Stimulated activated naive CD8-positive, alpha-beta T cell treated with anti-CD3 and anti-CD28 coated beads, Interleukin-15, Interleukin-2, amounts not matched to agents 100 ng/mL and 50 ng/mL, for 24 hours (primary cell): ENCODE results near the gene AIFM3.
A peak's percentile ranks its signal among the peaks of the same experiment; 100 is the strongest.
"Not testable (repeated sequence)": the region's sequence is repeated elsewhere in the genome, so short reads cannot be mapped to it uniquely, and the experiment has no call there.

Experiments
- H3K27ac Mint-ChIP-seq: one replicate; pipeline ENCODE4 v1.8.0; 2021; ENCODE audit warnings: mild to moderate bottlenecking, mixed read lengths
- H3K27me3 Mint-ChIP-seq: one replicate; pipeline ENCODE4 v1.8.0; 2021; ENCODE audit warnings: mixed read lengths
- H3K36me3 Mint-ChIP-seq: one replicate; pipeline ENCODE4 v1.8.0; 2021; ENCODE audit warnings: low read depth, mixed read lengths
- H3K4me1 Mint-ChIP-seq: one replicate; pipeline ENCODE4 v1.8.0; 2021; ENCODE audit warnings: low read depth, mixed read lengths
- H3K4me3 Mint-ChIP-seq: one replicate; pipeline ENCODE4 v1.8.0; 2021; ENCODE audit warnings: mild to moderate bottlenecking, mixed read lengths
- H3K9me3 Mint-ChIP-seq: one replicate; pipeline ENCODE4 v1.8.0; 2021; ENCODE audit warnings: mixed read lengths

AIFM3 gene

GRCh38 chr22:20959578-20960461, 7.2 kb upstream of the AIFM3 start:
- Mint-ChIP-seq H3K27ac (no peak overlapping the region), H3K36me3 (no peaks in the 10 kb centered on the region), H3K27me3 (peaks cover 28% of the 10 kb centered on the region), H3K4me3 (no peak overlapping the region), H3K4me1 (peaks cover 26% of the 10 kb centered on the region), H3K9me3 (no peaks in the 10 kb centered on the region)

- Mint-ChIP-seq H3K27ac (no peak overlapping the region), H3K4me3 (no peak overlapping the region), H3K27me3 (peaks cover 28% of the 10 kb centered on the region), H3K4me1 (peaks cover 26% of the 10 kb centered on the region), H3K9me3 (no peaks in the 10 kb centered on the region), H3K36me3 (no peaks in the 10 kb centered on the region)
These were observed 6.4 kb upstream of the AIFM3 start for GRCh38 chr22:20960609-20961008.

- H3K36me3 Mint-ChIP-seq: no peaks in the 10 kb centered on the region
- H3K4me3 Mint-ChIP-seq: no peak overlapping the region
- no peak overlapping the region for H3K27ac Mint-ChIP-seq
- no peaks in the 10 kb centered on the region for H3K9me3 Mint-ChIP-seq
- H3K4me1 Mint-ChIP-seq: peaks cover 20% of the 10 kb centered on the region
- H3K27me3 Mint-ChIP-seq: peaks cover 21% of the 10 kb centered on the region
These were observed 4.5 kb upstream of the AIFM3 start for GRCh38 chr22:20962491-20962945.

GRCh38 chr22:20963201-20964052, 3.6 kb upstream of the AIFM3 start:
- Mint-ChIP-seq H3K9me3 (no peaks in the 10 kb centered on the region), H3K4me1 (peaks cover 15% of the 10 kb centered on the region), H3K4me3 (no peak overlapping the region), H3K27ac (no peak overlapping the region), H3K36me3 (no peaks in the 10 kb centered on the region), H3K27me3 (peaks cover 14% of the 10 kb centered on the region)

GRCh38 chr22:20964090-20964798, 2.8 kb upstream of the AIFM3 start:
- Mint-ChIP-seq H3K4me3 (peak overlapping the region; percentile 66), H3K27me3 (peaks cover 14% of the 10 kb centered on the region), H3K27ac (no peak overlapping the region), H3K36me3 (no peaks in the 10 kb centered on the region), H3K4me1 (peaks cover 16% of the 10 kb centered on the region), H3K9me3 (no peaks in the 10 kb centered on the region)

- Mint-ChIP-seq H3K27ac (no peak overlapping the region), H3K36me3 (no peaks in the 10 kb centered on the region), H3K4me1 (peaks cover 16% of the 10 kb centered on the region), H3K9me3 (no peaks in the 10 kb centered on the region), H3K4me3 (peak overlapping the region; percentile 66), H3K27me3 (peaks cover 14% of the 10 kb centered on the region)
These were observed 2.3 kb upstream of the AIFM3 start for GRCh38 chr22:20964799-20965103.

- no peaks in the 10 kb centered on the region for H3K9me3 Mint-ChIP-seq
These were observed 1.8 kb upstream of the AIFM3 start for GRCh38 chr22:20965104-20965887.

GRCh38 chr22:20965888-20966855, 883 bp upstream of the AIFM3 start:
- H3K4me1 Mint-ChIP-seq: peaks cover 16% of the 10 kb centered on the region
- peaks cover 10% of the 10 kb centered on the region for H3K27me3 Mint-ChIP-seq
- H3K4me3 Mint-ChIP-seq: no peak overlapping the region
- H3K9me3 Mint-ChIP-seq: no peaks in the 10 kb centered on the region
- H3K36me3 Mint-ChIP-seq: no peaks in the 10 kb centered on the region
- no peak overlapping the region for H3K27ac Mint-ChIP-seq

More at GRCh38 chr22:20965104-20965887, 1.8 kb upstream of the AIFM3 start:
- H3K27me3 Mint-ChIP-seq: peaks cover 10% of the 10 kb centered on the region
- H3K36me3 Mint-ChIP-seq: no peaks in the 10 kb centered on the region
- peaks cover 16% of the 10 kb centered on the region for H3K4me1 Mint-ChIP-seq
- no peak overlapping the region for H3K27ac Mint-ChIP-seq
- H3K4me3 Mint-ChIP-seq: peak overlapping the region; percentile 7

- H3K4me1 Mint-ChIP-seq: peaks cover 10% of the 10 kb centered on the region
- no peak overlapping the region for H3K27ac Mint-ChIP-seq
- H3K27me3 Mint-ChIP-seq: peaks cover 10% of the 10 kb centered on the region
- no peaks in the 10 kb centered on the region for H3K36me3 Mint-ChIP-seq
- H3K4me3 Mint-ChIP-seq: no peak overlapping the region
- H3K9me3 Mint-ChIP-seq: no peaks in the 10 kb centered on the region
These were observed 699 bp downstream of the AIFM3 start for GRCh38 chr22:20967697-20968211.

- no peak overlapping the region for H3K4me3 Mint-ChIP-seq
- H3K27ac Mint-ChIP-seq: no peak overlapping the region
- no peaks in the 10 kb centered on the region for H3K9me3 Mint-ChIP-seq
- H3K4me1 Mint-ChIP-seq: peaks cover 10% of the 10 kb centered on the region
- H3K36me3 Mint-ChIP-seq: no peaks in the 10 kb centered on the region
- peaks cover 10% of the 10 kb centered on the region for H3K27me3 Mint-ChIP-seq
These were observed 1.4 kb downstream of the AIFM3 start for GRCh38 chr22:20968281-20968977.

- Mint-ChIP-seq H3K4me3 (no peak overlapping the region), H3K27ac (no peak overlapping the region), H3K9me3 (no peaks in the 10 kb centered on the region), H3K27me3 (no peaks in the 10 kb centered on the region), H3K36me3 (no peaks in the 10 kb centered on the region), H3K4me1 (peaks cover 3% of the 10 kb centered on the region)
These were observed 4.0 kb downstream of the AIFM3 start for GRCh38 chr22:20970939-20971657.

- H3K27ac Mint-ChIP-seq, H3K4me3 Mint-ChIP-seq, H3K9me3 Mint-ChIP-seq, H3K36me3 Mint-ChIP-seq, H3K4me1 Mint-ChIP-seq, H3K27me3 Mint-ChIP-seq: not testable (repeated sequence)
These were observed 5.1 kb downstream of the AIFM3 start for GRCh38 chr22:20972014-20972694.
